CD1c-positive myeloid dendritic cell (primary cell): ENCODE results near the gene MICAL1.
A peak's percentile ranks its signal among the peaks of the same experiment; 100 is the strongest.

Experiments used
- DNase-seq: peaks from one replicate; pipeline ENCODE4 v3.0.0-alpha.2; 2016; ENCODE audit errors: extremely low spot score

The MICAL1 gene

DNA sequence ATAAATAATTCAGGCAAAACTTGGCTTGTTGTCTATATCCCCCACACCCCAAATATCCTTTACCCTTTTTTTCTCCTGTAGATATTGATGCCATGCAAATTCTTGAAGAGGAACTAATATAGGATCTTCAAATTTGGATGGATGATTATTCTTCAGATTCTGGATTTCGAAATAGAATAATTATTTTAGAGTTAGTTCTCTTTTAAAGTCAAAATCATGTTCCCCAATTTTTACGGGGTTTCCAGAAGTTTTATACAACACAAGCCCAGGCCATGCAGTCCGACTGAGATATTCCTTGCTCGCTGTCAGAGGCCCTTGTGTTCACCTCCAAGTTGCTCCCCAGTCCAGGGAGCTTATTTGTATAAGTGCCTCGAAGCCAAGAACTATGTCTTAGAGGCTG is 19.5 kb downstream of the MICAL1 start:
- peak; percentile 33 for DNase-seq

DNA sequence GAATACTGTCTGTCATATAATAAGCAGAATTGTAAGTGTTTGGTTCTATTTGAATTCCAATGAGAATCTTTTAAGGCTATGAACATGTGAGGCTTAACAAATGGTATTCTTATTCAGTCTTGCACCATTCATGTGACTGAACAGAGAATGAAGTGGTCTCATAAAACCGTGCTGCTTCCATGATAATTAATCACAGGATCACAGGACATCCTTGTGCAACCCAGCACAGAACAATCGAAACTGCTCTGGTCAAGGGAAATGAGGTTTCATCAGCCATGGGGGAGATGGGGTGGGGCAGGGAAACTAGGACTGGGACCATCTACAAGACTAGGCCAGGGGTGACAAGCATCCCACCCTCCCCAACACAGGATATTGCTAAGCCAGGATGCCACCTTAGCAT is 21.1 kb downstream of the MICAL1 start:
- DNase-seq, result peak; percentile 38

- DNase-seq, result no peak
These were observed 26.1 kb downstream of the MICAL1 start for GRCh38 chr6:109429496-109429895.

DNA sequence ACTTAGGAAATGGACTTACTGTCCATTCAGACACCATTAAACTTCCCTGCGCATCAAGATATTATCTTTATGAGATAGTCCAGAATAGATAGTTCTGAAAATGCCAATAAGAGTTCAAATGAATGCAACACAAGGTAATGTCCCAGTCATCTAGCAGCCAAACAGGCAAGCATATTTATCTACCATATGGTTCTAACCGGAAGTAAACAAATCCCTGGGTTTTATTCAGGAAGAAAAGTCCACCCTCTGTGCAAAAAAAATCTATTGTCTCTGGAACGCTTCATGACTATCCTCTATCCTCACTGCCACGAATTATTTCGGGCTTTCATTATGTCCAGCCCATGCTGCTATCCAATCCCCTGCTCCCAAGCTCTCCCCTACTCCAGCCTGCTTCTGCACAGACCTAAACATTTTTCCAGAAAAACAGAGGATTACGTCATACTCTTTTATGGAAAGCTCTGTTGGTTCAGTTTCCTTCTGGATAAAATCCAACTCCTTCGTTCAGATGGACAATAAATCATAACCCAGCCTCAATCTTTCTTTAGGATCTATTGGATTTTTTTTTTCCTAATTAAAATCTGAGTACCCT is 26.6 kb downstream of the MICAL1 start:
- DNase-seq, result no peak

GRCh38 chr6:109424946-109425345 is 30.6 kb downstream of the MICAL1 start:
- DNase-seq, result no peak

GRCh38 chr6:109421184-109421583 is 34.4 kb downstream of the MICAL1 start:
- DNase-seq, result no peak

DNA sequence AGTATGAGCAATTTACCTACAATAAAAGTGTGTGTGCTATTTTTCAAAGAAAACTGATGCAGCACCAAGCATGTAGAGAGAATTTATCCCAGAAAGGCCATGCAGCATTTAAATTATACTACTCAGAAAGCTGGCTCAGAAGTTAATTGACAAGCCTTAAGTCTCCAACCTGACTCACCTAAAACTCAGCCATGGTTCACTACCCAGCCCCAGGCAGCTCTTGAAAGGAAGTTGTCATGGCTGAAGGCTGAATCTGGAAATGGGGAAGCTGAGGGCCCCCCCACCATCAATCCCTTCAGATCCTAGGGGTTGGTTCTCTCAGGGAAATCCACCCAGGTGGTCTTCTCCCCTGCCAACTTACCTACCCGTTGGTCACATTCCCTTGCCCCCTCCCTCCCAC is 34.8 kb downstream of the MICAL1 start:
- DNase-seq, result peak; percentile 7

DNA sequence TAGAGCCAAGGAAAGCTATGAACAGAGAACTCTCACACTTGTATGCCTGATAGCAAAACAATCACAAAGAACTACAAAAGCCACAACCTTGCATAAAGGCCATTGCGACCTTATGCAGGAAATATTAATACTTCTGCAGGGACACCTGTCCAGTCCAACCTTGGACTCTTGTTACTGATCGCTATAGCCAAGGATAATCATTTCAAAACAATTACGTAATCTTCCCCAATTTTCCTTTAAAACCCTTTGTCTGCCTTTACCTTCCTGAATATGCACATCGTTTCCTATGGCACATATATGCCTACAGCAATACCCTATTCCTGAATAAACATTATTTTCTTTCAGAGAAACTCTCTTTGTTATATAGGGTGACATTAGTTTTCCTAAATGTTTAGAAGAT is 37.9 kb downstream of the MICAL1 start:
- no peak for DNase-seq

DNA sequence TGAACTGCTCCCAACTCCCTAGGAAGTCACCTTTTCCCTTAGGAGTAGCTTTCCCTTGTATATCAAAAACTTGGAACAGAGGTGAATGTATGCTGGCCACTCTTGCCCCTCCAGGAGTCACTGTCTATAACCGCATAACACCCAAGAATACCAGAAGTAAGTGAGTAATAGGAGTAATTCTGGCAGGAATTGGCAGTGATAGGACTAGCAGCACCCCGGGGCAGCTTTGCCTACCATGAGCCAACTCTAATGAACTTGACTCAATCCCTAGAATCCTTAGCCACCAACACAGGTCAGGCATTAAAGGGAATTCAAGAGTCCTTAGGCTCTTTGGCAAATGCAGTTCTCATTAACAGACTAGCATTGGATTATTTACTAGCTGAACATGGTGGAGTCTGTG is 44.5 kb downstream of the MICAL1 start:
- no peak for DNase-seq

GRCh38 chr6:109406196-109406595 is 49.4 kb downstream of the MICAL1 start:
- peak; percentile 69 for DNase-seq

GRCh38 chr6:109397020-109397419 is 58.6 kb downstream of the MICAL1 start:
- peak; percentile 55 for DNase-seq

GRCh38 chr6:109396046-109396718 is 59.4 kb downstream of the MICAL1 start:
- DNase-seq, result peak; percentile 25
